Stimulated activated memory B cell treated with anti-CD40 and anti-IgM and Interleukin-4, amounts not matched to agents 10 μg/mL and 1 μg/mL and 100 μg/mL, for 72 hours (primary cell): ENCODE results near the gene TRMT5.

Source experiments
- ATAC-seq: fragments of 150-1000 bp; cut with Tn5 transposase; 2 replicates; pipeline ENCODE4 v1.10.0; 2021
- H3K27ac Mint-ChIP-seq: one replicate; pipeline ENCODE4 v1.8.0; 2022; ENCODE audit warnings: mild to moderate bottlenecking, mixed read lengths
- H3K27me3 Mint-ChIP-seq: one replicate; pipeline ENCODE4 v1.8.0; 2022; ENCODE audit warnings: mixed read lengths
- H3K36me3 Mint-ChIP-seq: one replicate; pipeline ENCODE4 v1.8.0; 2022; ENCODE audit warnings: mixed read lengths
- H3K4me1 Mint-ChIP-seq: one replicate; pipeline ENCODE4 v1.8.0; 2022; ENCODE audit warnings: mixed read lengths
- H3K4me3 Mint-ChIP-seq: one replicate; pipeline ENCODE4 v1.8.0; 2022; ENCODE audit warnings: mild to moderate bottlenecking, moderate library complexity, mixed read lengths
- H3K9me3 Mint-ChIP-seq: one replicate; pipeline ENCODE4 v1.8.0; 2022; ENCODE audit warnings: mixed read lengths

Gene TRMT5

GRCh38 chr14:60973070-60973469 lies 7.8 kb downstream of the TRMT5 start:
- Mint-ChIP-seq H3K27me3 (no peaks in the 10 kb centered on the region), H3K4me1 (peaks cover 5% of the 10 kb centered on the region), H3K4me3 (no peak overlapping the region), H3K9me3 (no peaks in the 10 kb centered on the region), H3K27ac (no peak overlapping the region), H3K36me3 (peaks cover 28% of the 10 kb centered on the region)
- no peak for ATAC-seq

GRCh38 chr14:60972295-60972694 lies 8.6 kb downstream of the TRMT5 start:
- ATAC-seq = no peak
- Mint-ChIP-seq H3K9me3 (no peaks in the 10 kb centered on the region), H3K4me1 (no peaks in the 10 kb centered on the region), H3K36me3 (peaks cover 23% of the 10 kb centered on the region), H3K27me3 (no peaks in the 10 kb centered on the region), H3K27ac (no peak overlapping the region), H3K4me3 (no peak overlapping the region)

GRCh38 chr14:60971271-60971670 lies 9.6 kb downstream of the TRMT5 start:
- peaks cover 13% of the 10 kb centered on the region for H3K36me3 Mint-ChIP-seq
- no peak overlapping the region for H3K27ac Mint-ChIP-seq
- ATAC-seq = no peak
- H3K27me3 Mint-ChIP-seq = no peaks in the 10 kb centered on the region
- H3K4me3 Mint-ChIP-seq = no peak overlapping the region
- no peaks in the 10 kb centered on the region for H3K4me1 Mint-ChIP-seq
- H3K9me3 Mint-ChIP-seq = no peaks in the 10 kb centered on the region

GRCh38 chr14:60970146-60970545 lies 10.7 kb downstream of the TRMT5 start:
- ATAC-seq = no peak
- Mint-ChIP-seq H3K36me3 (peaks cover 12% of the 10 kb centered on the region), H3K27ac (no peak overlapping the region)

GRCh38 chr14:60968671-60969070 lies 12.2 kb downstream of the TRMT5 start:
- Mint-ChIP-seq H3K9me3 (no peaks in the 10 kb centered on the region), H3K4me1 (no peaks in the 10 kb centered on the region), H3K36me3 (peaks cover 12% of the 10 kb centered on the region), H3K27ac (no peak overlapping the region), H3K4me3 (no peak overlapping the region), H3K27me3 (no peaks in the 10 kb centered on the region)
- no peak for ATAC-seq

More at GRCh38 chr14:60970146-60970545, 10.7 kb downstream of the TRMT5 start:
- Mint-ChIP-seq H3K9me3 (no peaks in the 10 kb centered on the region), H3K4me3 (no peak overlapping the region), H3K4me1 (no peaks in the 10 kb centered on the region), H3K27me3 (no peaks in the 10 kb centered on the region)

GRCh38 chr14:60968099-60968498 lies 12.8 kb downstream of the TRMT5 start:
- H3K4me3 Mint-ChIP-seq = no peak overlapping the region
- H3K9me3 Mint-ChIP-seq = no peaks in the 10 kb centered on the region
- ATAC-seq = no peak
- H3K27ac Mint-ChIP-seq = no peak overlapping the region
- H3K4me1 Mint-ChIP-seq = no peaks in the 10 kb centered on the region
- H3K36me3 Mint-ChIP-seq = peaks cover 9% of the 10 kb centered on the region
- no peaks in the 10 kb centered on the region for H3K27me3 Mint-ChIP-seq

GRCh38 chr14:60965402-60965801 lies 15.5 kb downstream of the TRMT5 start:
- H3K9me3 Mint-ChIP-seq = peaks cover 3% of the 10 kb centered on the region
- peaks cover 12% of the 10 kb centered on the region for H3K36me3 Mint-ChIP-seq
- H3K4me3 Mint-ChIP-seq = no peak overlapping the region
- H3K27ac Mint-ChIP-seq = no peak overlapping the region
- H3K4me1 Mint-ChIP-seq = no peaks in the 10 kb centered on the region
- no peaks in the 10 kb centered on the region for H3K27me3 Mint-ChIP-seq
- no peak for ATAC-seq

- peaks cover 17% of the 10 kb centered on the region for H3K36me3 Mint-ChIP-seq
- H3K4me3 Mint-ChIP-seq = no peak overlapping the region
- no peaks in the 10 kb centered on the region for H3K4me1 Mint-ChIP-seq
- H3K27ac Mint-ChIP-seq = no peak overlapping the region
- H3K27me3 Mint-ChIP-seq = no peaks in the 10 kb centered on the region
- H3K9me3 Mint-ChIP-seq = peaks cover 5% of the 10 kb centered on the region
- ATAC-seq = no peak
These were observed 16.0 kb downstream of the TRMT5 start for GRCh38 chr14:60964904-60965303.

GRCh38 chr14:60963761-60964160 lies 17.1 kb downstream of the TRMT5 start:
- Mint-ChIP-seq H3K4me3 (no peak overlapping the region), H3K9me3 (peaks cover 9% of the 10 kb centered on the region), H3K27ac (no peak overlapping the region), H3K4me1 (no peaks in the 10 kb centered on the region), H3K27me3 (no peaks in the 10 kb centered on the region), H3K36me3 (peaks cover 28% of the 10 kb centered on the region)
- no peak for ATAC-seq

GRCh38 chr14:60958146-60958545 lies 22.7 kb downstream of the TRMT5 start:
- H3K4me1 Mint-ChIP-seq = no peaks in the 10 kb centered on the region
- no peaks in the 10 kb centered on the region for H3K27me3 Mint-ChIP-seq
- H3K27ac Mint-ChIP-seq = no peak overlapping the region
- H3K4me3 Mint-ChIP-seq = no peak overlapping the region
- no peak for ATAC-seq
- peaks cover 28% of the 10 kb centered on the region for H3K9me3 Mint-ChIP-seq
- H3K36me3 Mint-ChIP-seq = peaks cover 57% of the 10 kb centered on the region

GRCh38 chr14:60956632-60957031 lies 24.2 kb downstream of the TRMT5 start:
- peaks cover 28% of the 10 kb centered on the region for H3K9me3 Mint-ChIP-seq
- H3K27me3 Mint-ChIP-seq = no peaks in the 10 kb centered on the region
- H3K4me1 Mint-ChIP-seq = no peaks in the 10 kb centered on the region
- peaks cover 57% of the 10 kb centered on the region for H3K36me3 Mint-ChIP-seq
- no peak for ATAC-seq
- H3K4me3 Mint-ChIP-seq = no peak overlapping the region
- no peak overlapping the region for H3K27ac Mint-ChIP-seq

GRCh38 chr14:60956202-60956601 lies 24.7 kb downstream of the TRMT5 start:
- no peak for ATAC-seq
- no peaks in the 10 kb centered on the region for H3K27me3 Mint-ChIP-seq
- H3K27ac Mint-ChIP-seq = no peak overlapping the region
- peaks cover 52% of the 10 kb centered on the region for H3K36me3 Mint-ChIP-seq
- H3K9me3 Mint-ChIP-seq = peaks cover 28% of the 10 kb centered on the region
- no peaks in the 10 kb centered on the region for H3K4me1 Mint-ChIP-seq
- no peak overlapping the region for H3K4me3 Mint-ChIP-seq

- no peaks in the 10 kb centered on the region for H3K4me1 Mint-ChIP-seq
- no peak overlapping the region for H3K4me3 Mint-ChIP-seq
- H3K27me3 Mint-ChIP-seq = no peaks in the 10 kb centered on the region
- H3K36me3 Mint-ChIP-seq = peaks cover 20% of the 10 kb centered on the region
- no peak for ATAC-seq
- peaks cover 12% of the 10 kb centered on the region for H3K9me3 Mint-ChIP-seq
- H3K27ac Mint-ChIP-seq = no peak overlapping the region
These were observed 29.0 kb downstream of the TRMT5 start for GRCh38 chr14:60951776-60952435.

GRCh38 chr14:60946773-60947172 lies 34.1 kb downstream of the TRMT5 start:
- ATAC-seq = no peak
- H3K27me3 Mint-ChIP-seq = no peaks in the 10 kb centered on the region
- H3K4me1 Mint-ChIP-seq = peaks cover 12% of the 10 kb centered on the region
- H3K27ac Mint-ChIP-seq = peak overlapping the region; percentile 22
- H3K9me3 Mint-ChIP-seq = peaks cover 3% of the 10 kb centered on the region
- peaks cover 19% of the 10 kb centered on the region for H3K36me3 Mint-ChIP-seq
- no peak overlapping the region for H3K4me3 Mint-ChIP-seq

- Mint-ChIP-seq H3K27ac (peak overlapping the region; percentile 22), H3K4me3 (no peak overlapping the region)
- ATAC-seq = no peak
These were observed 34.9 kb downstream of the TRMT5 start for GRCh38 chr14:60945984-60946383.

GRCh38 chr14:60944204-60944603 lies 36.7 kb downstream of the TRMT5 start:
- Mint-ChIP-seq H3K9me3 (peaks cover 3% of the 10 kb centered on the region), H3K36me3 (peaks cover 28% of the 10 kb centered on the region), H3K27me3 (no peaks in the 10 kb centered on the region), H3K4me1 (peaks cover 15% of the 10 kb centered on the region), H3K27ac (no peak overlapping the region), H3K4me3 (no peak overlapping the region)
- no peak for ATAC-seq

More at GRCh38 chr14:60945984-60946383, 34.9 kb downstream of the TRMT5 start:
- Mint-ChIP-seq H3K9me3 (peaks cover 3% of the 10 kb centered on the region), H3K27me3 (no peaks in the 10 kb centered on the region), H3K36me3 (peaks cover 25% of the 10 kb centered on the region), H3K4me1 (peaks cover 12% of the 10 kb centered on the region)
